GM18526 (cell line): ENCODE measurements around the gene TMEM132A.

Source experiments
- POLR2A ChIP-seq: IDR thresholded peaks from 3 replicates; pipeline ENCODE4 v1.6.1; 2011; ENCODE audit not compliant: insufficient read length; ENCODE audit errors: extremely low read depth

Gene TMEM132A

GRCh38 chr11:60937811-60938210 is 13.6 kb downstream of the TMEM132A start:
- no peak for TF ChIP-seq POLR2A

GRCh38 chr11:60938500-60938899 is 14.2 kb downstream of the TMEM132A start:
- TF ChIP-seq POLR2A: no peak

GRCh38 chr11:60939301-60939700 is 15.0 kb downstream of the TMEM132A start:
- TF ChIP-seq POLR2A: no peak

- TF ChIP-seq POLR2A: no peak
Measured at GRCh38 chr11:60939855-60940254, 15.6 kb downstream of the TMEM132A start.

- TF ChIP-seq POLR2A: no peak
Measured at GRCh38 chr11:60941371-60942119, 17.3 kb downstream of the TMEM132A start.

GRCh38 chr11:60942219-60942618 is 18.0 kb downstream of the TMEM132A start:
- TF ChIP-seq POLR2A: no peak

- TF ChIP-seq POLR2A: no peak
Measured at GRCh38 chr11:60942970-60943565, 18.8 kb downstream of the TMEM132A start.

GRCh38 chr11:60944490-60945294 is 20.4 kb downstream of the TMEM132A start:
- no peak for TF ChIP-seq POLR2A

GRCh38 chr11:60945295-60945667 is 21.0 kb downstream of the TMEM132A start:
- TF ChIP-seq POLR2A: no peak

- TF ChIP-seq POLR2A: no peak
Measured at GRCh38 chr11:60946601-60947264, 22.5 kb downstream of the TMEM132A start.

- no peak for TF ChIP-seq POLR2A
Measured at GRCh38 chr11:60947700-60948099, 23.4 kb downstream of the TMEM132A start.

- no peak for TF ChIP-seq POLR2A
Measured at GRCh38 chr11:60948250-60948649, 24.0 kb downstream of the TMEM132A start.

GRCh38 chr11:60950024-60950423 is 25.8 kb downstream of the TMEM132A start:
- TF ChIP-seq POLR2A: no peak

GRCh38 chr11:60950933-60951605 is 26.8 kb downstream of the TMEM132A start:
- TF ChIP-seq POLR2A: peak; percentile 20

- TF ChIP-seq POLR2A: no peak
Measured at GRCh38 chr11:60951606-60951903, 27.3 kb downstream of the TMEM132A start.
